A673 (cell line): Measurements from ENCODE around the gene TGM2. TPM values are rescaled to one million over a fixed set of nuclear protein-coding genes. Genes with fewer than 3 reads are reported as not detected.

Experiments used
- BruUV-seq: library from RNA; stranded (reverse); fragments of 400-500 nt; replicated peaks from 2 replicates; lab custom pipeline; 2021; lab: Mats Ljungman, UMichigan
- CTCF ChIA-PET: fragments of 300-600 bp; sonication (Branson Sonifier 250); formaldehyde crosslinking; loops from one replicate; lab custom pipeline; 2022; ENCODE audit warnings: antibody characterized with exemption; lab: Charles Lee
- POLR2A ChIA-PET: fragments of 300-600 bp; sonication (Branson Sonifier 250); formaldehyde crosslinking; loops from one replicate; lab custom pipeline; 2022; ENCODE audit warnings: antibody characterized with exemption; ENCODE audit not compliant: low non-redundant PET; lab: Charles Lee
- DNase-seq: peaks from one replicate; pipeline ENCODE4 v3.0.0-alpha.2; 2015; ENCODE audit warnings: low spot score
- H3K27ac ChIP-seq: fragments of 200-600 bp; sonication (generic); 2 replicates; pipeline ENCODE4 v1.5.1; 2016; ENCODE audit warnings: mixed run types, low read depth, mild to moderate bottlenecking, mixed read lengths, antibody characterized with exemption, low read length; ENCODE audit not compliant: poor library complexity, severe bottlenecking
- H3K27me3 ChIP-seq: fragments of 200-600 bp; sonication (generic); replicated peaks from 2 replicates; pipeline ENCODE4 v1.6.1; 2017; ENCODE audit warnings: mixed run types, low read depth, mild to moderate bottlenecking, mixed read lengths, antibody characterized with exemption, low read length; ENCODE audit not compliant: insufficient read depth, poor library complexity
- H3K36me3 ChIP-seq: fragments of 200-600 bp; sonication (generic); 2 replicates; pipeline ENCODE4 v1.6.1; 2016; ENCODE audit warnings: mixed run types, mild to moderate bottlenecking, mixed read lengths, antibody characterized with exemption, low read length; ENCODE audit not compliant: insufficient read depth, poor library complexity, severe bottlenecking
- H3K4me1 ChIP-seq: fragments of 200-600 bp; sonication (generic); 2 replicates; pipeline ENCODE4 v1.6.1; 2017; ENCODE audit warnings: mixed run types, mild to moderate bottlenecking, mixed read lengths, antibody characterized with exemption, low read length; ENCODE audit not compliant: insufficient read depth, poor library complexity, severe bottlenecking
- H3K4me3 ChIP-seq: fragments of 200-600 bp; sonication (generic); 2 replicates; pipeline ENCODE4 v1.5.1; 2016; ENCODE audit warnings: low read depth, mixed run types, mild to moderate bottlenecking, mixed read lengths, low read length; ENCODE audit not compliant: poor library complexity, severe bottlenecking
- H3K9me3 ChIP-seq: fragments of 200-600 bp; sonication (generic); 2 replicates; pipeline ENCODE4 v1.6.1; 2016; ENCODE audit warnings: mixed run types, low read depth, mild to moderate bottlenecking, mixed read lengths, antibody characterized with exemption, low read length; ENCODE audit not compliant: poor library complexity, severe bottlenecking
- EZH2 ChIP-seq: fragments of 200-600 bp; sonication (generic); IDR thresholded peaks from 2 replicates; pipeline ENCODE4 v1.6.1; 2017; ENCODE audit warnings: borderline replicate concordance, low read depth, mild to moderate bottlenecking, mixed read lengths, antibody characterized with exemption, low read length; ENCODE audit not compliant: poor library complexity, severe bottlenecking
- intact Hi-C: fragments of 100-400 bp; cut with micrococcal nuclease; formaldehyde crosslinking; loops from one replicate; pipeline ENCODE4 v1.10.0; 2022; ENCODE audit not compliant: unreplicated experiment
- total RNA-seq: library from RNA; stranded (reverse); gene quantifications from 2 replicates; pipeline ENCODE4 v1.2.3, GENCODE V29; 2021
- TF ChIP-seq, protein P1 (sequence below): fragments of 300-800, 200-600 bp; sonication (generic); conservative IDR thresholded peaks from 2 replicates; pipeline ENCODE4 v1.5.1; 2017; ENCODE audit warnings: low read depth, mild to moderate bottlenecking, antibody characterized with exemption, low read length, moderate library complexity, mixed read lengths

The TGM2 gene
- total RNA-seq, 1 experiment from 2014 or later: 0.43 TPM

- ChIA-PET POLR2A (no interaction called here), CTCF (no interaction called here)
- DNase-seq: no peak
- Histone ChIP-seq H3K4me3 (no peak overlapping the region), H3K9me3 (no peaks in the 10 kb centered on the region), H3K36me3 (peaks cover 5% of the 10 kb centered on the region), H3K4me1 (peaks cover 41% of the 10 kb centered on the region), H3K27ac (peak overlapping the region; percentile 31), H3K27me3 (no peaks in the 10 kb centered on the region)
- intact Hi-C loops: no loop called here
- TF ChIP-seq, protein P1, sequence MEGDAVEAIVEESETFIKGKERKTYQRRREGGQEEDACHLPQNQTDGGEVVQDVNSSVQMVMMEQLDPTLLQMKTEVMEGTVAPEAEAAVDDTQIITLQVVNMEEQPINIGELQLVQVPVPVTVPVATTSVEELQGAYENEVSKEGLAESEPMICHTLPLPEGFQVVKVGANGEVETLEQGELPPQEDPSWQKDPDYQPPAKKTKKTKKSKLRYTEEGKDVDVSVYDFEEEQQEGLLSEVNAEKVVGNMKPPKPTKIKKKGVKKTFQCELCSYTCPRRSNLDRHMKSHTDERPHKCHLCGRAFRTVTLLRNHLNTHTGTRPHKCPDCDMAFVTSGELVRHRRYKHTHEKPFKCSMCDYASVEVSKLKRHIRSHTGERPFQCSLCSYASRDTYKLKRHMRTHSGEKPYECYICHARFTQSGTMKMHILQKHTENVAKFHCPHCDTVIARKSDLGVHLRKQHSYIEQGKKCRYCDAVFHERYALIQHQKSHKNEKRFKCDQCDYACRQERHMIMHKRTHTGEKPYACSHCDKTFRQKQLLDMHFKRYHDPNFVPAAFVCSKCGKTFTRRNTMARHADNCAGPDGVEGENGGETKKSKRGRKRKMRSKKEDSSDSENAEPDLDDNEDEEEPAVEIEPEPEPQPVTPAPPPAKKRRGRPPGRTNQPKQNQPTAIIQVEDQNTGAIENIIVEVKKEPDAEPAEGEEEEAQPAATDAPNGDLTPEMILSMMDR: no peak
- TF ChIP-seq EZH2: no peak
- BruUV-seq: no TSS peak
Measured at GRCh38 chr20:38095017-38095686, 69.9 kb downstream of the TGM2 start.

- Histone ChIP-seq H3K9me3 (no peaks in the 10 kb centered on the region), H3K4me1 (peaks cover 41% of the 10 kb centered on the region), H3K36me3 (peaks cover 10% of the 10 kb centered on the region), H3K27ac (peak overlapping the region; percentile 31), H3K4me3 (no peak overlapping the region), H3K27me3 (no peaks in the 10 kb centered on the region)
- CTCF ChIA-PET: no interaction called here
- peak; percentile 83 for DNase-seq
- POLR2A ChIA-PET: no interaction called here
- TF ChIP-seq, protein P1: no peak
- TF ChIP-seq EZH2: no peak
- BruUV-seq: no TSS peak
- intact Hi-C loops: no loop called here
Measured at GRCh38 chr20:38094373-38094891, 70.6 kb downstream of the TGM2 start.

DNA sequence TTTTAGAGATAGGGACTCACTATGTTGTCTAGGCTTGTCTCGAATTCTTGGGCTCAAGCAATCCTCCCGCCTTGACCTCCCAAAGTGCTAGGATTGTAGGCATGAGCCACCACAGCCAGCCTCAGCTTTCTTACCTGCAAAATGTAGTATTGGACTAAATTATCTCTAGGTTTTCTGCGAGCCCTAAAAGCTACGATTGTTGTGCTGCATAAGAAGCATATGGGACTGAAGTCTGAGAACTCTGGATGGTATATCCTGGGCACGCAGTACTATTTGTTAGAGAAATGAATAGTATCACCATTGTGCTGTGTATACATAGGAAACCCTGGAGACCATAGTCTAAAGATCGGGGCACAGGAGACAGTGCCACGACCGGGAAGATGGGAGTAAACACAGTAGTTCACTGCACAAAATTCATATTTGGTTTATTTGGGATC is 71.4 kb downstream of the TGM2 start:
- no peaks in the 10 kb centered on the region for H3K27me3 ChIP-seq
- TF ChIP-seq, protein P1: no peak
- no peak for TF ChIP-seq EZH2
- peaks cover 12% of the 10 kb centered on the region for H3K36me3 ChIP-seq
- H3K27ac ChIP-seq: peak overlapping the region; percentile 31
- peaks cover 41% of the 10 kb centered on the region for H3K4me1 ChIP-seq
- DNase-seq: no peak
- intact Hi-C loops: no loop called here
- no peak overlapping the region for H3K4me3 ChIP-seq
- CTCF ChIA-PET: no interaction called here
- H3K9me3 ChIP-seq: no peaks in the 10 kb centered on the region
- no TSS peak for BruUV-seq
- POLR2A ChIA-PET: no interaction called here
